Astrocyte of the cerebellum (primary cell): ENCODE data around the gene PLK3.
"Not testable (repeated sequence)": the region's sequence is repeated elsewhere in the genome, so short reads cannot be mapped to it uniquely, and the experiment has no call there.

Experiments used
- DNase-seq: peaks from one replicate; pipeline ENCODE4 v3.0.0-alpha.2; 2011; ENCODE audit warnings: low read depth
- H3K4me3 ChIP-seq: 2 replicates; pipeline ENCODE4 v1.5.1; 2011; ENCODE audit warnings: mild to moderate bottlenecking, low read depth, low read length, moderate library complexity
- in situ Hi-C: cut with HindIII; loops from 2 replicates; pipeline ENCODE4 v1.10.0; 2017; ENCODE audit warnings: low sequenced_read_pairs
- TF ChIP-seq, protein P1 (sequence below): IDR thresholded peaks from 2 replicates; pipeline ENCODE4 v1.5.1; 2012; ENCODE audit warnings: low read length, low read depth, moderate library complexity, mild to moderate bottlenecking; ENCODE audit errors: missing control alignments

Gene PLK3

DNA sequence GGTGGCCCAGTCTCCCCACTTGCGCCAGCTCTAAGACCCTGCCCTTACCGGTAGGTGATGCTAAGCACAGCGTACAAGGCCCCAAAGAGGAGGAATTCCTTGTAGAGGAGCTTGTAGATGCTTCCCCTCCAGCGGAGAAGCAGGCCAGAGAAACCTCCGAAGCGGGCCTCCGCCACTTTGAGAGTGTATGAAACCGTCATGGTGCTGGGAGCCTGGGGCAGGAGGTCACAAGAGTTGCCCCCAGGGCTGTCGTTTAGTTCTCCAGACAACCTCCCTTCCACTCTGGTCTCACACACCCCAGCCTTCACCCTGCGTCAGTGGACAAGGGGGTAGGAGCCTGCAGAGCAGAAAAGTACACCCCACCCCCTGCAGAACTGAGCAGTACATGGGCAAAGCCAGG lies 12.7 kb upstream of the PLK3 start:
- TF ChIP-seq, protein P1, sequence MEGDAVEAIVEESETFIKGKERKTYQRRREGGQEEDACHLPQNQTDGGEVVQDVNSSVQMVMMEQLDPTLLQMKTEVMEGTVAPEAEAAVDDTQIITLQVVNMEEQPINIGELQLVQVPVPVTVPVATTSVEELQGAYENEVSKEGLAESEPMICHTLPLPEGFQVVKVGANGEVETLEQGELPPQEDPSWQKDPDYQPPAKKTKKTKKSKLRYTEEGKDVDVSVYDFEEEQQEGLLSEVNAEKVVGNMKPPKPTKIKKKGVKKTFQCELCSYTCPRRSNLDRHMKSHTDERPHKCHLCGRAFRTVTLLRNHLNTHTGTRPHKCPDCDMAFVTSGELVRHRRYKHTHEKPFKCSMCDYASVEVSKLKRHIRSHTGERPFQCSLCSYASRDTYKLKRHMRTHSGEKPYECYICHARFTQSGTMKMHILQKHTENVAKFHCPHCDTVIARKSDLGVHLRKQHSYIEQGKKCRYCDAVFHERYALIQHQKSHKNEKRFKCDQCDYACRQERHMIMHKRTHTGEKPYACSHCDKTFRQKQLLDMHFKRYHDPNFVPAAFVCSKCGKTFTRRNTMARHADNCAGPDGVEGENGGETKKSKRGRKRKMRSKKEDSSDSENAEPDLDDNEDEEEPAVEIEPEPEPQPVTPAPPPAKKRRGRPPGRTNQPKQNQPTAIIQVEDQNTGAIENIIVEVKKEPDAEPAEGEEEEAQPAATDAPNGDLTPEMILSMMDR = no peak
- in situ Hi-C loops = no loop called here
- no peak overlapping the region for H3K4me3 ChIP-seq
- no peak for DNase-seq

DNA sequence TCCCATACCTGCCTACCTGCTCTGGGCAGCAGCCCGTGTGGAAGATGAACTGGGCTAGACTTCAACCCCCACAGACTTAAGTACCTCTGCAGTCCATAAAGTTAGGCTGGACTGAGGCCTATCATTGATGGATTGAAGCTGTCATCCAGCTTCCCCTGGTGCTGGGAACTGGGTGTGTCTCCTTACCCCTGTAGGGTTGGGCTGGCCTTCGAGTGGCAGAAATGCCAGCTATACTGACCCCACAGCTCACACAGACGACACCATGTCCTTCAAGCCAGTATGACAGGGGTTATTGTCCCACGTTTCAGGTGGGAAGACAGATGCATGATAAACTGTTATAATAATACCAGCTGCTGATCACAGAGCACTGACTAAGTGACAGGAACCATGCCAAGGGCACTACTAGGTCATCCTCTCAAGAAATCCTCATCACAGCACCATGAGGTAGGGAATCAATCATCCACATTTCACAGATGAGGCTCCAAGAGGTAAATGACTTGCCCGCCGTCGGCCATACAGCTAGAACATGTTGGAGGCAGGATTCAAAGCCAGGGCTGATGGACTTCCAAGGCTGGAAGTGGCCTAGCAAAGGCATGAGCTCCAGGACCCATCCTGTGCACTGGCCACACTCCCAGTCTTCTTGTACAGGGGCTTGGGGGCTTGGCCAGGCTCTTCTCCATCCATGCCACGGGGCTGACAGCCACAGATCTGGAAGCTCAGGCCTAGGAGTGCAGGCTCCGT lies 11.9 kb upstream of the PLK3 start, which contains the start of gene BEST4:
Gene BEST4 (minus strand): TSS at position 51 of the 741 bp plus-strand sequence. CDS start 465 bp downstream, outside the sequence.
- no peak for DNase-seq
- in situ Hi-C loops = no loop called here
- TF ChIP-seq, protein P1 = no peak
- no peak within 1 kb of the TSS for H3K4me3 ChIP-seq

DNA sequence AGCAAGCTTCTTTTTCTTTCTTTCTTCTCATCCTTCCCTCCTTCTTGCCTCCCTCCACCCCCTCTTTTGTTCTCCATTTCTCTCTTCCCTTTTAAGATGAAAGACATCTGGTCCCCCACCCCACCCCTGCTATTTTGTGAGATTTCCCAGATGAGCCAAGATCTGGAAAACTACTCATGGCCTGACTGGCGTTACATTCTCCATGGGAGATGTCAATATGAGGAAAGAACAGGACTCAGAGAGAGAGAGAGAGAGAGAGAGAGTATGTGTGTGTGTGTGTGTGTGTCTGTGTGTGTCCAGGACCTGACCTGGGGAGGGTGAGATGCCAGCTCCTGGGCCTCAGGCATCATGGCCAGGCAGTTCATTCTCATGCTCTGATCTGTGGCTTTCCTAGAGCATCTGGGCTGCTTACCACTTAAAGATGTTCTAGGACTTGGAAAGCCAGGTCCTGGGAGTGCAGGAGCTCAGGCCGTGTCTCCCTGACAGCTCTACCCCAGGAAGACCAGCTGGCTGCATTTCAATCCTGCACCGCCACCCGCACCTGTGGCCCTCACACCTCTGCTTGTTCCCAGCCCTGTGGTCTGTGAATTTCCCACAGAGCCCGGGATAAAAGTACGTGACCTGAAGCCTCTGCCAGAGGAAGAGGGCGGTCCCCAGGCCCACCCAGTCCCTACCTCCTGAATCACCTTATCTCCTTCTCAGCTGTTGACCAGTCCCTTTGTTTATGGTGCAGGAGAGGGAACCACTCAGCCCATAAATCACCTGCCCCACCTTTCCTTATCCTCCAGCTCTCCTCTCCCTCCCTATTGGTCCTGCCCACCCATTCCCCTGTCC lies 9.0 kb upstream of the PLK3 start:
- no peak for DNase-seq
- in situ Hi-C loops = no loop called here

DNA sequence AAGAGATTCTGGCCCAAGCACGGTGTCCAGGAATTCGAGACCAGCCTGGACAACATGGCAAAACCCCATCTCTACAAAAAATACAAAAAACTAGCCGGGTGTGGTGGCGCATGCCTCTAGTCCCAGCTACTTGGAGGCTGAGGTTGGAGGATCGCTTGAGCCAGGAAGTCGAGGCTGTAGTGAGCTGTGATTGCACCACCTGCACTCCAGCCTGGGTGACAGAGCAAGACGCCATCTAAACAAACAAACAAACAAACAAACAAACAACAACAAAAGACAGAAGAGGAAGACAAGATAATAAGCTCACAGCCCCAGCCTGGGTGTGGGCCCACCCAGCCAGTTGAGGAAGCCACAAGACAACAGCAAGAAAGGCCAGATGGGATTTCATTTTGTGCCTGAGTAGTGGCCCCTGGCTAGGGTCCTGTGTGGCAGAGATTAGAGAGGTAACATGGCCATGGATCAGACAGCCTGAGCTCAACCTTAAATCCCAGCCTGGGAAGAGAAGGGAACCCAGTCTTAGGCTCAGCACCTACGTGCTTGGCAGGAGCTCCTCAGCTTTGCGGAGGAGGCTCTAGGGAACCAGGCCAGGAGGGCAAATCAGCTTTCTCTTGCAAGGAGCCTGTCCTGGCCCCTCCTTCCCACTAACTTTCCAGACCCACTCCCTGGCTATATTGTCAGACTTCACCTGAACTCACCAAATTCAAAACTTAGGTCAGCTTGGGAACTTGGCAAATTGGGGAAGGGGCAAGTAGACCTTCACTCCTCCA lies 7.3 kb upstream of the PLK3 start:
- TF ChIP-seq, protein P1 = no peak
- no peak overlapping the region for H3K4me3 ChIP-seq
- in situ Hi-C loops = no loop called here
- no peak for DNase-seq

More for the DNA sequence above, 9.0 kb upstream of the PLK3 start:
- TF ChIP-seq, protein P1 = no peak
- H3K4me3 ChIP-seq = no peak overlapping the region

DNA sequence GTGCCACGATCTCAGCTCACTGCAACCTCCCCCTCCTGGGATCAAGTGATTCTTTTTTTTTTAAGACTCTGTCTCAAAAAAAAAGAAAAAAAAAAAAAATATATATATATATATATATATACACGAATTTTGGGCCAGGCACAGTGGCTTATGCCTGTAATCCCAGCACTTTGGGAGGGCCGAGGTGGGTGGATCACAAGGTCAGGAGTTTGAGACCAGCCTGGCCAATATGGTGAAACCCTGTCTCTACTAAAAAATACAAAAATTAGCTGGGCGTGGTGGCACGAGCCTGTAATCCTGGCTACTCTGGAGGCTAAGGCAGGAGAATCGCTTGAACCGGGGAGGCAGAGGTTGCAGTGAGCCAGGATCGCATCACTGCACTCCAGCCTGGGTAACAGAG lies 2.3 kb upstream of the PLK3 start:
- DNase-seq, in situ Hi-C loops, H3K4me3 ChIP-seq: not testable (repeated sequence)

DNA sequence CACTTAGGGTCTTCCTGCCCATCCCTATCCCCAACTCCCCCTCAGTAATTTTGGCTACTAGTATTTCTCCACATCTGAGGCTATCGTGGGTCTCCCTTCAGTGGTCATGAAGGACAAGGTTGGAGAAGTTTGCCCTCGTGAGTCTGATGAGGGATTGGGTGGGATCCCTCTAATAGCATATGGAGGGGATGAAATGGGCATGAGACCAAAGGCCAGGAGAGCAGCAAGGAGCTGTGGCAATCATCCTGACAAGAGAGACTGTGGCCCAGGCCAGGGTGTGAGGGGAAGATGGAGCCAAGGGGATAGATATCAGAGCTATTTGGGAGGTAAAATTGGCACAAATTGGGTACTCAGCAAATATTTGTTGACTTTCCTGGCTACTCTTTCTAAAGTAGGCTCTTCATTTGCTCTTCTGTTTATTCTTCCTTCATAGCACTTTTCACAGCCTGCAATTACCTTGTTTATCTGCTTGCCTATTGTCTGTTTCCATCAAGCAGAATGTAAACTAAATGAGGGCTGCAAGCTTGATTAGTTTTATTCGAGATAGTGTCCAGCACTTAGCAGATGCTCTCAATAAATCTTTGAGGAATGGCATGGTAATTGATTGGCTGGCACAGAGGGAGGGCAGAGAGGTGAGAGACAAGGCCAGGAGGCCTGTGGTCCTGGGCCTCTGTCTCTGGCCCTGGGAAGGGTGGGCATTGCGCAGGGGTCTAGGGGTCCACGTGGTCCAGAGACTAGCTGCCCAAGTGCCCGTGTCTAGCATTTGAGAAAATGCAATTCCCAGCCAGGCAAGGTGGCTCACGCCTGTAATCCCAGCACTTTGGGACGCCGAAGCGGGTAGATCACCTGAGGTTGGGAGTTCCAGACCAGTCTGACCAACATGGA lies 1.5 kb upstream of the PLK3 start:
- in situ Hi-C loops = no loop called here
- no peak for DNase-seq
- TF ChIP-seq, protein P1 = no peak
- no peak overlapping the region for H3K4me3 ChIP-seq
